ENCODE measurements around the gene SMYD3.

The SMYD3 gene

GRCh38 chr1:245802941-245803665 lies 704.0 kb downstream of the SMYD3 start:
- DNase-seq (ENCODE audit: low read depth): no peak
- no peak overlapping the region for H3K4me3 ChIP-seq (ENCODE audit: low read length)
- TF ChIP-seq CTCF (conservative IDR thresholded peaks at IDR 0.05; ENCODE audit: low read depth, low read length): no peak

- no peak for DNase-seq (ENCODE audit: low read depth)
- H3K4me3 ChIP-seq (ENCODE audit: low read length): no peak overlapping the region
- TF ChIP-seq CTCF (conservative IDR thresholded peaks at IDR 0.05; ENCODE audit: low read depth, low read length): no peak
Measured at GRCh38 chr1:245800901-245801605, 706.0 kb downstream of the SMYD3 start.

- TF ChIP-seq CTCF (conservative IDR thresholded peaks at IDR 0.05; ENCODE audit: low read depth, low read length): no peak
- no peak for DNase-seq (ENCODE audit: low read depth)
- H3K4me3 ChIP-seq (ENCODE audit: low read length): no peak overlapping the region
Measured at GRCh38 chr1:245798349-245798711, 708.7 kb downstream of the SMYD3 start.

GRCh38 chr1:245797592-245798348 lies 709.3 kb downstream of the SMYD3 start:
- peak; percentile 53 for TF ChIP-seq CTCF (conservative IDR thresholded peaks at IDR 0.05; ENCODE audit: low read depth, low read length)
- no peak overlapping the region for H3K4me3 ChIP-seq (ENCODE audit: low read length)
- no peak for DNase-seq (ENCODE audit: low read depth)

- no peak for DNase-seq (ENCODE audit: low read depth)
- TF ChIP-seq CTCF (conservative IDR thresholded peaks at IDR 0.05; ENCODE audit: low read depth, low read length): no peak
- H3K4me3 ChIP-seq (ENCODE audit: low read length): no peak overlapping the region
Measured at GRCh38 chr1:245791410-245792312, 715.4 kb downstream of the SMYD3 start.

GRCh38 chr1:245790441-245790840 lies 716.6 kb downstream of the SMYD3 start:
- TF ChIP-seq CTCF (conservative IDR thresholded peaks at IDR 0.05; ENCODE audit: low read depth, low read length): no peak
- DNase-seq (ENCODE audit: low read depth): no peak
- H3K4me3 ChIP-seq (ENCODE audit: low read length): no peak overlapping the region
